K562 (cell line): ENCODE measurements around the gene MED22. TPM values are rescaled to one million over a fixed set of nuclear protein-coding genes. Genes with fewer than 3 reads are reported as not detected.

Experiments used
- ADNP ChIP-seq: fragments of 200-800 bp; sonication (Bioruptor generic); IDR thresholded peaks from 2 replicates; pipeline ENCODE4 v1.6.1; 2016; ENCODE audit warnings: missing genetic modification characterization, missing compliant biosample characterization
- ELF1 ChIP-seq: fragments of 200-800 bp; sonication (Bioruptor generic); IDR thresholded peaks from 2 replicates; pipeline ENCODE4 v1.6.1; 2016; ENCODE audit warnings: missing genetic modification characterization, missing compliant biosample characterization
- GTF3C2 ChIP-seq: IDR thresholded peaks from 3 replicates; pipeline ENCODE4 v1.6.1; 2011; ENCODE audit warnings: borderline replicate concordance, mild to moderate bottlenecking, moderate library complexity; ENCODE audit not compliant: insufficient read length; ENCODE audit errors: extremely low read depth
- HSF4 ChIP-seq: fragments of 250-450 bp; sonication (Bioruptor Pico); IDR thresholded peaks from 2 replicates; pipeline ENCODE4 v2.1.2; 2022; ENCODE audit warnings: mild to moderate bottlenecking, moderate library complexity, borderline replicate concordance
- NCOA2 ChIP-seq, 2 experiments: fragments of 450-650 bp; IDR thresholded peaks; 2 replicates each; pipeline ENCODE4 v1.6.1; 2018; ENCODE audit warnings: mild to moderate bottlenecking in 2 of 2, moderate library complexity in 1 of 2; ENCODE audit not compliant: partially characterized antibody in 2 of 2
- ZNF217 ChIP-seq: sonication (generic); formaldehyde crosslinking; IDR thresholded peaks from 2 replicates; pipeline ENCODE4 v1.8.0; 2022; ENCODE audit warnings: mild to moderate bottlenecking, missing genetic modification reagents
- ZNF239 ChIP-seq: fragments of 250-450 bp; sonication (Bioruptor Pico); IDR thresholded peaks from 2 replicates; pipeline ENCODE4 v1.4.0; 2020; ENCODE audit warnings: mild to moderate bottlenecking
- polyA plus RNA-seq, 8 experiments: library from polyadenylated mRNA; depleted of rRNA in 4 of 8; stranded (reverse) in 5 of 8; unstranded in 3 of 8; fragments of >200 nt; fragmentation: Nextera tagmentation in 2 of 8; fragmentation: Illumina TruSeq in 1 of 8; extraction: Ambion mirVana in 2 of 8; extraction: Trizol in 1 of 8; gene quantifications; 2 replicates each; pipeline versions ENCODE4 v1.2.1 to v1.2.3, GENCODE V29; 2011 to 2014; ENCODE audit warnings: inconsistent platforms in 1 of 8, missing spikeins in 1 of 8
- total RNA-seq, 7 experiments: library from RNA; depleted of rRNA in 6 of 7; stranded (reverse); fragments of >200 nt in 6 of 7; fragmentation: Illumina TruSeq in 2 of 7; extraction: Trizol in 2 of 7; gene quantifications; 2 replicates each; pipeline versions ENCODE4 v1.2.1 to v1.2.3, GENCODE V29; 2011 to 2021; ENCODE audit warnings: low replicate concordance in 1 of 7
- TF ChIP-seq, protein P1 (sequence below): fragments of 250-450 bp; sonication (Bioruptor Pico); IDR thresholded peaks from 2 replicates; pipeline ENCODE4 v1.4.0; 2020; ENCODE audit warnings: mild to moderate bottlenecking, moderate library complexity
- TF ChIP-seq, protein P2 (sequence below): sonication (generic); formaldehyde crosslinking; IDR thresholded peaks from 2 replicates; pipeline ENCODE4 v1.5.0; 2020; ENCODE audit warnings: missing genetic modification reagents
- TF ChIP-seq, protein P3 (sequence below): fragments of 250-450 bp; sonication (Bioruptor Pico); IDR thresholded peaks from 2 replicates; pipeline ENCODE4 v1.4.0; 2020

Gene MED22
- total and polyA plus RNA-seq, 9 of the 15 experiments (the other 6 are each of a cell fraction or from before 2014, with no cell fraction given), result 0.73 to 35.6 (median 22.3) TPM

- TF ChIP-seq GTF3C2 (peak; percentile 58), ZNF239 (CRISPR knock-in tag) (no peak), ELF1 (tag) (peak; percentile 29; the same call in 1 of the 2 replicates), HSF4 (no peak), ZNF217 (no peak), ADNP (tag) (no peak), NCOA2 (IDR thresholded peaks at IDR 0.05; ENCODE audit: partially characterized antibody in 2 of 2) (no peak)
- TF ChIP-seq, protein P1, sequence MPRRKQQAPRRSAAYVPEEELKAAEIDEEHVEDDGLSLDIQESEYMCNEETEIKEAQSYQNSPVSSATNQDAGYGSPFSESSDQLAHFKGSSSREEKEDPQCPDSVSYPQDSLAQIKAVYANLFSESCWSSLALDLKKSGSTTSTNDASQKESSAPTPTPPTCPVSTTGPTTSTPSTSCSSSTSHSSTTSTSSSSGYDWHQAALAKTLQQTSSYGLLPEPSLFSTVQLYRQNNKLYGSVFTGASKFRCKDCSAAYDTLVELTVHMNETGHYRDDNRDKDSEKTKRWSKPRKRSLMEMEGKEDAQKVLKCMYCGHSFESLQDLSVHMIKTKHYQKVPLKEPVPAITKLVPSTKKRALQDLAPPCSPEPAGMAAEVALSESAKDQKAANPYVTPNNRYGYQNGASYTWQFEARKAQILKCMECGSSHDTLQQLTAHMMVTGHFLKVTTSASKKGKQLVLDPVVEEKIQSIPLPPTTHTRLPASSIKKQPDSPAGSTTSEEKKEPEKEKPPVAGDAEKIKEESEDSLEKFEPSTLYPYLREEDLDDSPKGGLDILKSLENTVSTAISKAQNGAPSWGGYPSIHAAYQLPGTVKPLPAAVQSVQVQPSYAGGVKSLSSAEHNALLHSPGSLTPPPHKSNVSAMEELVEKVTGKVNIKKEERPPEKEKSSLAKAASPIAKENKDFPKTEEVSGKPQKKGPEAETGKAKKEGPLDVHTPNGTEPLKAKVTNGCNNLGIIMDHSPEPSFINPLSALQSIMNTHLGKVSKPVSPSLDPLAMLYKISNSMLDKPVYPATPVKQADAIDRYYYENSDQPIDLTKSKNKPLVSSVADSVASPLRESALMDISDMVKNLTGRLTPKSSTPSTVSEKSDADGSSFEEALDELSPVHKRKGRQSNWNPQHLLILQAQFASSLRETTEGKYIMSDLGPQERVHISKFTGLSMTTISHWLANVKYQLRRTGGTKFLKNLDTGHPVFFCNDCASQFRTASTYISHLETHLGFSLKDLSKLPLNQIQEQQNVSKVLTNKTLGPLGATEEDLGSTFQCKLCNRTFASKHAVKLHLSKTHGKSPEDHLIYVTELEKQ (CRISPR knock-in tag), result no peak
- TF ChIP-seq, protein P2, sequence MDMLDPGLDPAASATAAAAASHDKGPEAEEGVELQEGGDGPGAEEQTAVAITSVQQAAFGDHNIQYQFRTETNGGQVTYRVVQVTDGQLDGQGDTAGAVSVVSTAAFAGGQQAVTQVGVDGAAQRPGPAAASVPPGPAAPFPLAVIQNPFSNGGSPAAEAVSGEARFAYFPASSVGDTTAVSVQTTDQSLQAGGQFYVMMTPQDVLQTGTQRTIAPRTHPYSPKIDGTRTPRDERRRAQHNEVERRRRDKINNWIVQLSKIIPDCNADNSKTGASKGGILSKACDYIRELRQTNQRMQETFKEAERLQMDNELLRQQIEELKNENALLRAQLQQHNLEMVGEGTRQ (CRISPR knock-in tag), result no peak
- TF ChIP-seq, protein P3, sequence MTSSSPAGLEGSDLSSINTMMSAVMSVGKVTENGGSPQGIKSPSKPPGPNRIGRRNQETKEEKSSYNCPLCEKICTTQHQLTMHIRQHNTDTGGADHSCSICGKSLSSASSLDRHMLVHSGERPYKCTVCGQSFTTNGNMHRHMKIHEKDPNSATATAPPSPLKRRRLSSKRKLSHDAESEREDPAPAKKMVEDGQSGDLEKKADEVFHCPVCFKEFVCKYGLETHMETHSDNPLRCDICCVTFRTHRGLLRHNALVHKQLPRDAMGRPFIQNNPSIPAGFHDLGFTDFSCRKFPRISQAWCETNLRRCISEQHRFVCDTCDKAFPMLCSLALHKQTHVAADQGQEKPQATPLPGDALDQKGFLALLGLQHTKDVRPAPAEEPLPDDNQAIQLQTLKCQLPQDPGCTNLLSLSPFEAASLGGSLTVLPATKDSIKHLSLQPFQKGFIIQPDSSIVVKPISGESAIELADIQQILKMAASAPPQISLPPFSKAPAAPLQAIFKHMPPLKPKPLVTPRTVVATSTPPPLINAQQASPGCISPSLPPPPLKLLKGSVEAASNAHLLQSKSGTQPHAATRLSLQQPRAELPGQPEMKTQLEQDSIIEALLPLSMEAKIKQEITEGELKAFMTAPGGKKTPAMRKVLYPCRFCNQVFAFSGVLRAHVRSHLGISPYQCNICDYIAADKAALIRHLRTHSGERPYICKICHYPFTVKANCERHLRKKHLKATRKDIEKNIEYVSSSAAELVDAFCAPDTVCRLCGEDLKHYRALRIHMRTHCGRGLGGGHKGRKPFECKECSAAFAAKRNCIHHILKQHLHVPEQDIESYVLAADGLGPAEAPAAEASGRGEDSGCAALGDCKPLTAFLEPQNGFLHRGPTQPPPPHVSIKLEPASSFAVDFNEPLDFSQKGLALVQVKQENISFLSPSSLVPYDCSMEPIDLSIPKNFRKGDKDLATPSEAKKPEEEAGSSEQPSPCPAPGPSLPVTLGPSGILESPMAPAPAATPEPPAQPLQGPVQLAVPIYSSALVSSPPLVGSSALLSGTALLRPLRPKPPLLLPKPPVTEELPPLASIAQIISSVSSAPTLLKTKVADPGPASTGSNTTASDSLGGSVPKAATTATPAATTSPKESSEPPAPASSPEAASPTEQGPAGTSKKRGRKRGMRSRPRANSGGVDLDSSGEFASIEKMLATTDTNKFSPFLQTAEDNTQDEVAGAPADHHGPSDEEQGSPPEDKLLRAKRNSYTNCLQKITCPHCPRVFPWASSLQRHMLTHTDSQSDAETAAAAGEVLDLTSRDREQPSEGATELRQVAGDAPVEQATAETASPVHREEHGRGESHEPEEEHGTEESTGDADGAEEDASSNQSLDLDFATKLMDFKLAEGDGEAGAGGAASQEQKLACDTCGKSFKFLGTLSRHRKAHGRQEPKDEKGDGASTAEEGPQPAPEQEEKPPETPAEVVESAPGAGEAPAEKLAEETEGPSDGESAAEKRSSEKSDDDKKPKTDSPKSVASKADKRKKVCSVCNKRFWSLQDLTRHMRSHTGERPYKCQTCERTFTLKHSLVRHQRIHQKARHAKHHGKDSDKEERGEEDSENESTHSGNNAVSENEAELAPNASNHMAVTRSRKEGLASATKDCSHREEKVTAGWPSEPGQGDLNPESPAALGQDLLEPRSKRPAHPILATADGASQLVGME (CRISPR knock-in tag), result no peak
These were observed 4.1 kb upstream of the MED22 start (continued) for GRCh38 chr9:133351908-133352634.
